GM19452 (cell line): ENCODE measurements around the gene GLIS1.

ENCODE experiments used
- ATAC-seq: cut with Tn5 transposase; IDR thresholded peaks from one replicate; pipeline ENCODE4 v1.9.1; 2021; ENCODE audit not compliant: unreplicated experiment

Gene GLIS1

DNA sequence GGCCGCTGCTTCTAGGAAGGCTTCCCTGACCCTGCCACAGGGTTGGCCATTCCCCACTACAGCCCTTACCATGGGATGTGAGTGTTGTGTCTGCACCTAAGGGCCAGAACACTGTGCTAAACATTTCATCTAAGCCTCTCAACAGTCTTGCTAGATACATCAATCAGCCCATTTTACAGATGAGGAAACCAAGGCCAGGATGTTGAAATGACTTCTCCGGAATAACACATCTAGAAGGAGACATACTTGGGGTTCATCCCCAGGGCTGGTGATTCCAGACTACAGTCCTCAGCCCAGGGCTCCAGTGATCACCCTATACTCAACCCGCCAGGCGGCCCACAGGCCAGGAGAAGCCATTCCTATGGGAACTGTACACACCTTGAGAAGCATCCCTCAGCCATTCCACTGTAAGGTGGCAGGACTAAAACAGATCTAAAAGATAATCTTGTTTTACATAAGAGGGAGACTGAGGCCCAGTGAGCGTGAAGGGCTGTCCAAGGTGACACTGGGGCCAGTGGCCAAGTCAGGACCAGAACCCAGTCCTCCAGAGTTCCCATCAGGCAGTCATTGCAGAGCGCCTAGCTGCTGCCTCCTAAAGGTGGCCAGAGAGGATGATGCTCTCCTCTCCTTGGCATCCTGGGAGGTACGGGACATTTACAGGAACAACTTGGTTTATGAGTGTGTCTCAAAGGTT lies 119.5 kb downstream of the GLIS1 start:
- no peak for ATAC-seq

- no peak for ATAC-seq
Observed at GRCh38 chr1:53618500-53619366, 120.2 kb downstream of the GLIS1 start.

DNA sequence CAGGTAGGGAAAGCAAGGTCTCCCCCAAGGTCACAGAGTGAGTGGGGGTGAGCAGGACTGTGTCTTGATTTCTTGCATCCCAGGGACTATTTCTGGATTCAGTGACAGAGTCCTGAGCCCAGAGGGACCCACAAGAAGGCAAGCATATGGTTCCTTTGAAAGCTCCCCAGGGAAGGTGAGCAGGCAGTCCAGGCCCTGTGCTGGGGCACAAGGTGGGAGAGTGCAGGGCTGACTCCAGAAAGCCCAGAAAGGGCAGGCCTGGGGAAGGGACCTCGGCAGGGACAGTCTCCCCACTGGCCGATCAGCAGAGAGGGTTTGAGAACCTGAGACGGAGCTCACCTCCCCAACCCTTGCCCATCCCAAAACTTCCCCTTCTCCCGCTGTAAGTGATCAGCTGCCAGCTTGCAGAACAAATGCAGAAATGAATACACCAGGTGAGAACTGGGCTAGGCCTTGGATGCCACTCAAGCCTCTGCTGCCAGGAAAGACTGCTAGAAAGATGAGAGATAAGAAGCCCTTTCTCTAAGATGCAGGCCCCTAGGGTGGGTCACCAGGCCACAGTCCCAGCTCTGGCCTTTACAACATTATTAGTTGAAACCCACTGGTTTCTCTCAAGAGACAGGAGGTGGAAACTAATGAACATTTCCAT lies 121.0 kb downstream of the GLIS1 start:
- no peak for ATAC-seq

GRCh38 chr1:53617382-53617781 lies 121.6 kb downstream of the GLIS1 start:
- ATAC-seq: no peak

GRCh38 chr1:53616927-53617326 lies 122.0 kb downstream of the GLIS1 start:
- ATAC-seq: no peak

GRCh38 chr1:53616511-53616910 lies 122.5 kb downstream of the GLIS1 start:
- ATAC-seq: no peak

- no peak for ATAC-seq
Observed at GRCh38 chr1:53615101-53615500, 123.9 kb downstream of the GLIS1 start.

DNA sequence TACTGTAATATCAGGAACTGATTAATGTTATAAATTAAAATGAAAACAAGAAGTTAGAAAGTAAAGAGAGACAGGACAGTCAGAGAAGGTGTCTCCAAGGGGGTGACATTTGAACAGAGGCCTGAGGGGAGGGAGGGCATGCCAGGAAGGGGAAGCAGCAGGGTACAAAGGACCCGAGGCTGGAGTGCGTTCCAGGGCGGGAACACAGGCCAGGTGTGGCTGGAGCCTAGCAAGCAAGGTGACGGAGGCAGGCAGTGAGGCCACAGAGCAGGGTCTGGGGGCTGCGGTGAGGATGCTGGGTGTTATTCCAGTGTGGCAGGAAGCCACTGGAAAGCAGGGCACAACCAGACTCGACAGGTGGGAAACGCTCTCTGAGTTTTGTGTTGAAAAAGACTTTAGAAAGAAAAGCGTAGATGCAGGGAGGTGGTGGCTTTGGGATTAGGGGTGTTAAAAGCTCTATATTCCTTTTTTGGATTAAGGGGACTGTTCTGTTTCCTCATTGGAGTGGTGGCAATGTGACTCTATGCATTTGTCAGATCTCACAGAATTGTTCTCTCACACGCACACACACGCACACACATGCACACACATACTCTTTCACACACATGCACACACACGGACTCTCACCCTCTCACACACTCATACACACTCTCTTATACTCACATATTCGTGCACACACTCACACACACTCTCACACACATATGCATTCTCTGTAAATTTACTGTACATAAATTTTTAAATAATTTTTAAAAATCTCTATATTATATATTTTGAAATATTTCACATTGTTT lies 124.5 kb downstream of the GLIS1 start:
- ATAC-seq: no peak

DNA sequence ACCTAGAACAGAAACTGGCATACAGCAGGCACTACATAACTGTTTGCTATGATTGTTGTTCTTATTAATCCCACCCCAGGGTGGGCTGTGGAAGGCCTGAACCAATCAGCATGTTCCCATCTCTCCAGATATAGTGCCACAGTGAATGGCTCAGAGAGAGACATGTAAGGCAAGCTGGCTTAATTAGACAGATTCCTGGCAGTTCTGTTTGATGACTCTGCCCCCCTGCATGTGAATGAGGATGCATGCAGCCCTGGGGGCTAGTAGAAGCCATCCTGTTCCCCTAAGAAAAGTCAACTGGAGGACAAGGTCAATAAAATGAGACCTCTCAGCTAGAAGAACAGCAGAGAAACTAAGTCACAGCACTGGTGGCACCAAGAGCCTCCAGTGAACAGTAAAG lies 130.3 kb downstream of the GLIS1 start:
- ATAC-seq: no peak

GRCh38 chr1:53608071-53608470 lies 130.9 kb downstream of the GLIS1 start:
- ATAC-seq: no peak

GRCh38 chr1:53606651-53607051 lies 132.3 kb downstream of the GLIS1 start:
- ATAC-seq: no peak

GRCh38 chr1:53606197-53606596 lies 132.8 kb downstream of the GLIS1 start:
- no peak for ATAC-seq

GRCh38 chr1:53605181-53605580 lies 133.8 kb downstream of the GLIS1 start:
- no peak for ATAC-seq

DNA sequence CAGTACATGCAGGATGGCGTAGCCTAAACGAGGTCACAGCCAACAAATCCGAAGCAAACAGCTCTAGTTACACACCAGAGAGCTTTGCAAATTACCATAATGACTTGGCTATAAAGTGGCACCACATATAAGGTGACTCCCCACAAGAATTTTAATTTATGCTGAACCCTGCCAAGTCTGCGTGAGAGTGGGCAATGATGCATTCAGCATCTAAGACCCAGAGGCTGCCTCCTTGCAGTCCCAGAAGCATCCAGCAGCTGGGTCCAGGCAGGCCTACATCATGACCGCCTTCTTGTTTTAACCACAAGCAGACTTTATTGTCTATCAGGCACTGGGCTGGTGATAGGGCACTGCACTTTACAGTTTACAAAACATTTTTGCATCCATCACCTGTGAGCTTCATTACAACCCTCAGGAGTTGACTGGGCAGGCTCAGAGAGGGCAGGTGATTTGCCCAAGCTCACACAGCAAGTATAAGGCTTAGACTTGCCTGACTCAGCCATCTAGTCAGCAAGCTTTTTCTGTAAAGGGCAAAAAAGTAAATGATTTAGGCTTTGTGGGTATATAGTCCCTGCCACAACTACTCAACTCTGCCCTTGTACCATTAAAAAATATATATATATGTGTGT lies 134.6 kb downstream of the GLIS1 start:
- ATAC-seq: no peak

DNA sequence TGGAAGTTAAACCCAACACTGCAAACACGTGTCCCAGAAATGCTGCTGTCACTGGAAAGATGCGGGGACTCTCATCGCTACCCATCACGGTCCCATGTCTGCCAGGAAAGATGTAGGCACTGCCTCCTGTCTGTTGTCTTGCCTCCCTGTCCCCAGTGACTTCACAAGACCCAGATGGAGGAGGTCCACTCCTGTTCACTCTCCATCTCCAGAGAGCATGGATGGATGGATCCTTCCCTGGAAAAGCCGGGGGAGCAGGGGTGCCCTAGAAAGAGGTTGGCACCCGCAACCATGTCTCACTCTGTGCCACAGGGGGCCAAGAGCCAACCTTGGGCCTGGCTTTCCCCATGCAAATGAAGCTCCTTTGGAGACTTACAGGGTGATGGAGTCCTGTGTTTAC lies 135.5 kb downstream of the GLIS1 start:
- ATAC-seq: no peak

DNA sequence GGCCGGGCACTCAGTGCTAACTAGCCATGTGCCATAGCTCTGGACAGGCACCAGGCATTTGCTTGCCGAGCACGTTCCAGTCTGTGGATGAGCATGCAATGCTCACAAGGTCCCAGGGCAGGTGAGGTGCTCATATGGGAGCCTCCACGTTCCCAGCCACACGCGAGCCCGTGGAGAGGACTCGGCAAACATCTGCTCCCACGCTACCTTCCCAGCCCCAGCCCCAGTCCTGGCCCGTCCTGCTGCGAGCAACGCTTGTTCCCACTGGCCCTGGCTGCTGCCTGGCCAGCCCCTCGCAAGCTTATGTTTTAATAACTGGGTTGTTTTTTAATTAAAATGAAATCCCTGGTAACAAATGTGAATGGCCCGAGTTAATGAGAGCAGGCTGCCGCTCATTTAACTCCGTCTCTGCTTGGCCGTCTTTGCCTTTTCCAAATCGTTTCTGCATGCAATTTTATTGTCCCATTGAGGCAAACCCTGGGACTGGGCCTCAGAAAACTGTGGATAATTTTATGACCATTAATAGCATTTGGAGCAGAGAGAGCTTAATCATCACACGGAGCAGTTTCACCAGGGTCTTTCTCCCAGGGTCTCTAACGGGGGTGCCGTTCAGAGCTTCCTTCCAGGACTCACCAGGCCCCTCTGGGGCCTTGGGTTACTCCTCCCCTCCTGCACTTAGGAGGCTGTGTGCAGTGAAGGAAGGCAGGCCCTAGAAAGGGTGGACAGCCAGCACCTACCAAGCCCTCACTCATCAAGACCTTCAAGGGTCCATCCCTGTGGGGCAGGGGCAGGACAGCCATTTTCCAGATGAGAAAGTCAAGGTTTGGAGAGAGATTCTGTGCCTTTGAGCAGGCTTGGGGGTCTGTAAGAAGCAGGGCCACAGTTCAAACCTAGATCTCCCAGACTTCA lies 136.8 kb downstream of the GLIS1 start:
- no peak for ATAC-seq

DNA sequence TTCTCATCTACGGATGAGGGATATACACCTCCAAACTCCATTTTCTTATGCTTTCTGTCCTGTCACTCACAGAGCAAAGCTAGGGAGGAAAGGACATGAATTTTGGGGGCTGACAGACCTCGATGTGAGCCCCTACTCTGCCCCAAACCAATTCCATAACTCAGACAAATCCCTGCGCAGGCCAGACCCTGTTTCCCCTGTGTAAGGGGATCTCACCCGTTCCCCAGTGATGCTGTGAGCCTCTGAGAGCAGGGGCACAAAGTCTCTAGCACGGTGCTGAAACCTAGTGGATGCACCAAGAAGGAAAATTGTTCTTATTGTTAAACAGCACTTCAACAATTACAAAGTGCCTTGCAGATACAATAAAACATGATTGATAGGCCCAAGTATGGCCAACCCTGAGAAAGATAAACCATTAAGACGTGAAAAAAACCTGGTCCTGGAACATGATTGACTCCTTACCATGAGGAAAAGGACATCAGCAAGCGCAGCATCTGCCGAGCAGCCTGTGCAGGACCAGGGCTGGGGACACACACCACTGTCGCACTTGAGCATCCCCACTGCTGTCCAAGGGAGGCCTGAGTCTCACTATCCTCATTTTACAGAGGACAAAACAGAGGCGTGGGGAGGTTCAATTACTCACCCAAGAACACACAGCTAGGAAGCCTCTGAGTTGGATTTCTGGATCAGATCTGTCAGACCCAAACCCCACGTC lies 137.8 kb downstream of the GLIS1 start:
- ATAC-seq: no peak

DNA sequence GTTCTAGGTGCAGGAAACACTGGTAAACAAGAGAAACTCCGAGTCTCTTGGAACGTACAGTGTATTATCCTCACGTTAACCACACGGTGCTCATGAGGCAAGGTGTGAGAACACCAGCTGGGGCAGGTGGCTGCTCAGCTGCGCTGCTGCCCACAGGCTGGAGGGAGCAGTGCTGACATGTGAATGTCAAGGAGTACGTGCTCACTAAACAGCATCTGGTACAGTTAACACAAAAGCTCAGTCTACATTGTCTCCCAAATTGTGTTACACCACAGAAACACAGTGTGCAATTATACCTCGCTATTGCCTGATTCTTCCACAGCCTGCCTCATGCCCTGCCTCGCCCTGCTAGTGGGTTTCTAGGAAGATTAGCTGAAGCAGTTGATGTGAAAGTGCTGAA lies 138.4 kb downstream of the GLIS1 start:
- no peak for ATAC-seq

DNA sequence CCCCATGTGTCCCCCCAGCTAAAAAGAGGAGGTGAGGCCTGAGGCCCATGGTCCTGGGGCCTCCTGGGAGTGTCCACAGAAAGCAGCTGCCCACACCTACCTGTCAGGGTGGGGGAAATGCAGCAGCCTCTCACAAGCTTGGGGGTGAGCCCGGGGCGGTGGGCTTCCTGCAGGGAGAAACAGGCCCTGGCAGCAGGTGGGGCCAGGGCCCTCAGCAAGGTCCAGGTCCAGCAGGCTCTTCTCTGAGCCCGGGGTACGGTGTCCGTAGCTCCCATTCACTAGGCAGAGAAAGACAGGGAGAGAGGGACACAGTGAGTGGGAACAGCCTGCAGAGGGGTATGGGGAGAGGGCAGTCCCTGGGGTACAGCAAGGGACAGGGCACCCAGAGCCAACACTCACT lies 139.0 kb downstream of the GLIS1 start:
- ATAC-seq: no peak
